PC-9 (cell line): ENCODE results near the gene MRPL49. TPM values are rescaled to one million over a fixed set of nuclear protein-coding genes. Genes with fewer than 3 reads are reported as not detected.

Experiments
- BruUV-seq: library from RNA; stranded (reverse); fragments of 400-500 nt; replicated peaks from 2 replicates; lab custom pipeline; 2021; lab: Mats Ljungman, UMichigan
- CTCF ChIA-PET: fragments of 300-600 bp; sonication (Branson Sonifier 250); formaldehyde crosslinking; loops from one replicate; lab custom pipeline; 2022; ENCODE audit warnings: antibody characterized with exemption; lab: Charles Lee
- POLR2A ChIA-PET: fragments of 300-600 bp; sonication (Branson Sonifier 250); formaldehyde crosslinking; loops from one replicate; lab custom pipeline; 2022; ENCODE audit warnings: antibody characterized with exemption; ENCODE audit not compliant: unreplicated experiment; lab: Charles Lee
- DNase-seq, 2 experiments: peaks; one replicate each; pipeline versions ENCODE4 v3.0.0 to v3.0.0-alpha.2; 2015 to 2022; ENCODE audit warnings: mixed read lengths in 1 of 2
- H2AFZ ChIP-seq: fragments of 200-600 bp; sonication (generic); 2 replicates; pipeline ENCODE4 v1.8.1; 2017; ENCODE audit warnings: antibody characterized with exemption
- H3F3A ChIP-seq: fragments of 200-600 bp; sonication (generic); 2 replicates; pipeline ENCODE4 v1.8.1; 2017; ENCODE audit warnings: antibody characterized with exemption, mild to moderate bottlenecking, low read depth; ENCODE audit not compliant: insufficient read depth
- H3K27ac ChIP-seq: fragments of 200-600 bp; sonication (generic); 2 replicates; pipeline ENCODE4 v1.6.1; 2016; ENCODE audit warnings: mixed run types
- H3K27me3 ChIP-seq: fragments of 200-600 bp; sonication (generic); 2 replicates; pipeline ENCODE4 v1.6.1; 2016; ENCODE audit warnings: low read depth, mixed run types; ENCODE audit not compliant: insufficient read depth
- H3K36me3 ChIP-seq: fragments of 200-600 bp; sonication (generic); 2 replicates; pipeline ENCODE4 v1.6.1; 2016; ENCODE audit warnings: low read depth, mixed run types
- H3K4me1 ChIP-seq: fragments of 200-600 bp; sonication (generic); replicated peaks from 2 replicates; pipeline ENCODE4 v1.6.1; 2016; ENCODE audit warnings: mixed run types; ENCODE audit not compliant: insufficient read depth
- H3K4me2 ChIP-seq: fragments of 200-600 bp; sonication (generic); 2 replicates; pipeline ENCODE4 v1.6.1; 2017; ENCODE audit warnings: mixed run types
- H3K4me3 ChIP-seq: fragments of 200-600 bp; sonication (generic); 2 replicates; pipeline ENCODE4 v1.6.1; 2016; ENCODE audit warnings: mixed run types
- H3K79me2 ChIP-seq: fragments of 200-600 bp; sonication (generic); 2 replicates; pipeline ENCODE4 v1.6.1; 2017; ENCODE audit warnings: low read depth, mixed run types
- H3K9me2 ChIP-seq: fragments of 200-600 bp; sonication (generic); 2 replicates; pipeline ENCODE4 v1.8.1; 2017; ENCODE audit warnings: mild to moderate bottlenecking; ENCODE audit not compliant: insufficient read depth
- H3K9me3 ChIP-seq: fragments of 200-600 bp; sonication (generic); 2 replicates; pipeline ENCODE4 v1.8.1; 2016; ENCODE audit warnings: low read depth; ENCODE audit not compliant: insufficient read depth
- H4K20me1 ChIP-seq: fragments of 200-600 bp; sonication (generic); 2 replicates; pipeline ENCODE4 v1.8.1; 2017; ENCODE audit not compliant: insufficient read depth
- CTCF ChIP-seq: fragments of 200-600 bp; sonication (generic); conservative IDR thresholded peaks from 2 replicates; pipeline ENCODE4 v1.6.1; 2017; ENCODE audit warnings: mixed run types, antibody characterized with exemption, mild to moderate bottlenecking, moderate library complexity
- EZH2 ChIP-seq: fragments of 200-600 bp; sonication (generic); IDR thresholded peaks from 2 replicates; pipeline ENCODE4 v1.8.0; 2017; ENCODE audit warnings: antibody characterized with exemption, low read depth
- intact Hi-C: fragments of 100-400 bp; cut with micrococcal nuclease; formaldehyde crosslinking; loops from one replicate; pipeline ENCODE4 v1.10.0; 2022; ENCODE audit not compliant: unreplicated experiment
- total RNA-seq: library from RNA; stranded (reverse); gene quantifications from 2 replicates; pipeline ENCODE4 v1.2.3, GENCODE V29; 2021

MRPL49 gene
- total RNA-seq, 1 experiment from 2014 or later = 95.0 TPM

GRCh38 chr11:65095974-65096806 lies 25.9 kb upstream of the MRPL49 start, which contains the start of gene VPS51:
Gene VPS51 (plus strand): TSS chr11:65096214. CDS start chr11:65096251, 37 bp downstream.
- peak; percentile 84 to 89 for DNase-seq
- POLR2A ChIA-PET = interaction anchor here (0.6 to 0.7 kb wide), 4 partner anchors 11 to 795 kb away, joined by 3 to 20 read pairs (median 11); no protein-coding TSS in a partner anchor
- intact Hi-C loops = loop anchor here (1.0 to 5.0 kb wide), 2 partner anchors 12 to 54 kb away; partner anchors contain the start of genes CDCA5, SAC3D1 and ZFPL1
- TF ChIP-seq EZH2 (no peak), CTCF (no peak)
- TSS peak; percentile 93 for BruUV-seq
- Histone ChIP-seq H2AFZ (peak within 1 kb of the TSS; percentile 87), H3K27ac (peak within 1 kb of the TSS; percentile 63), H3K9me3 (no peaks in the 10 kb centered on the region), H3K4me1 (peaks cover 20% of the 10 kb centered on the region), H4K20me1 (no peaks in the 10 kb centered on the region; the same call in 1 of the 2 replicates), H3K9me2 (no peaks in the 10 kb centered on the region), H3K27me3 (no peaks in the 10 kb centered on the region), H3K36me3 (peaks cover 11% of the 10 kb centered on the region; the same call in 1 of the 2 replicates), H3K79me2 (peaks cover 29% of the 10 kb centered on the region), H3K4me3 (peak within 1 kb of the TSS; percentile 85), H3F3A (peaks cover 40% of the 10 kb centered on the region), H3K4me2 (peak within 1 kb of the TSS; percentile 99)
- CTCF ChIA-PET = interaction anchor here (0.5 to 0.7 kb wide), 3 partner anchors 89 to 251 kb away, joined by 3 to 12 read pairs (median 5); no protein-coding TSS in a partner anchor

- H3K79me2 ChIP-seq = peaks cover 29% of the 10 kb centered on the region
- H3K9me2 ChIP-seq = no peaks in the 10 kb centered on the region
- no peaks in the 10 kb centered on the region; the same call in 1 of the 2 replicates for H4K20me1 ChIP-seq
- BruUV-seq = TSS peak; percentile 31
- H3K4me1 ChIP-seq = peaks cover 22% of the 10 kb centered on the region
- H3K4me3 ChIP-seq = peak overlapping the region; percentile 85
- POLR2A ChIA-PET = interaction anchor here (0.5 to 0.7 kb wide), 4 partner anchors 12 to 195 kb away, joined by 3 to 20 read pairs (median 11); no protein-coding TSS in a partner anchor
- no peaks in the 10 kb centered on the region for H3K27me3 ChIP-seq
- H2AFZ ChIP-seq = peak overlapping the region; percentile 87; the same call in 1 of the 2 replicates
- DNase-seq = no peak
- TF ChIP-seq EZH2 = no peak
- TF ChIP-seq CTCF = no peak
- H3K4me2 ChIP-seq = peak overlapping the region; percentile 99
- intact Hi-C loops = loop anchor here (1.0 to 5.0 kb wide), 2 partner anchors 13 to 55 kb away; partner anchors contain the start of genes CDCA5, SAC3D1 and ZFPL1
- CTCF ChIA-PET = interaction anchor here (0.6 to 0.7 kb wide), 2 partner anchors 181 to 252 kb away, joined by 3 to 12 read pairs; no protein-coding TSS in a partner anchor
- no peak overlapping the region for H3K27ac ChIP-seq
- peaks cover 46% of the 10 kb centered on the region for H3F3A ChIP-seq
- peaks cover 11% of the 10 kb centered on the region; the same call in 1 of the 2 replicates for H3K36me3 ChIP-seq
- no peaks in the 10 kb centered on the region for H3K9me3 ChIP-seq
Observed at GRCh38 chr11:65096926-65097325, 25.2 kb upstream of the MRPL49 start.

GRCh38 chr11:65100674-65101350 lies 21.3 kb upstream of the MRPL49 start:
- H3K27me3 ChIP-seq = no peaks in the 10 kb centered on the region
- no peaks in the 10 kb centered on the region for H3K9me2 ChIP-seq
- POLR2A ChIA-PET = interaction anchor here (0.6 kb wide), 1 partner anchor 15 kb away, joined by 3 read pairs; no protein-coding TSS in a partner anchor
- peak overlapping the region; percentile 37 for H3K4me2 ChIP-seq
- no TSS peak for BruUV-seq
- peaks cover 46% of the 10 kb centered on the region for H3K79me2 ChIP-seq
- intact Hi-C loops = no loop called here
- H3K27ac ChIP-seq = peak overlapping the region; percentile 71
- TF ChIP-seq EZH2 (no peak), CTCF (peak; percentile 50)
- DNase-seq = no peak
- peaks cover 32% of the 10 kb centered on the region for H3F3A ChIP-seq
- no peaks in the 10 kb centered on the region for H3K9me3 ChIP-seq
- H2AFZ ChIP-seq = no peak overlapping the region
- peaks cover 18% of the 10 kb centered on the region for H3K4me1 ChIP-seq
- H3K4me3 ChIP-seq = no peak overlapping the region
- no peaks in the 10 kb centered on the region; the same call in 1 of the 2 replicates for H4K20me1 ChIP-seq
- H3K36me3 ChIP-seq = peaks cover 11% of the 10 kb centered on the region; the same call in 1 of the 2 replicates
- CTCF ChIA-PET = no interaction called here
